DMS 273 (cell line): ENCODE results near the gene TRNT1.

Source experiments
- DNase-seq: peaks from one replicate; lab custom pipeline; 2025; ENCODE audit not compliant: unreplicated experiment; lab: John Stamatoyannopoulos, UW

Gene TRNT1

DNA sequence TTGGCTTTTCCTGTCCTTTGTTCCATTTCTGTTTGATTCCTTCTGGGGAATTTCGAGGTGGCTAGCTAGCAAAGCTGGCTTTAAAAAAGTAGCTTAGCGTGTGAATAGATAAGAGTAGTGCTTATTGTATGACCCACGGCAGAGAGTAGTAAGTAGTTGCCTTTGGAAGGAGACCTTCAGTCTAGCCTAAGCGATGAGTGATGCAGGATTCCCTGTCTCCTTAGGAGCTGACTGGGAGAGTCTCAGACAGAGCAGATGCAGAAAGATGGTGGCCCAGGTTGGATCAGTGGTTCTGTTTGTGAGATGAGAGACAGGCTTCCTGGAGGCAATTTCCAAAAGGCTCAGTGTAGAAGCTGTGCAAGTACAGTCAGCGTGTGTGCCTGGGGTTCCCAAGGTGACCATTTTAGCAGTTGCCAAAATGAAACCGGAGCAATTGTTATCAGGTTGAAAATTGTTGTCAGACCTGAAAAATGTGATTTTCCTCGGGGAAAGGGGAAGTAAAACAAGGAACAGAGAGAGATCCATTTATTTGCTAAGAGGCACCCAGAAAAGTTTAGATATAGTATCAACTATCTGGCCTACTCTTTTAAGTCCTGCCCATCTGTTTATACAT is 15.9 kb upstream of the TRNT1 start:
- no peak for DNase-seq

DNA sequence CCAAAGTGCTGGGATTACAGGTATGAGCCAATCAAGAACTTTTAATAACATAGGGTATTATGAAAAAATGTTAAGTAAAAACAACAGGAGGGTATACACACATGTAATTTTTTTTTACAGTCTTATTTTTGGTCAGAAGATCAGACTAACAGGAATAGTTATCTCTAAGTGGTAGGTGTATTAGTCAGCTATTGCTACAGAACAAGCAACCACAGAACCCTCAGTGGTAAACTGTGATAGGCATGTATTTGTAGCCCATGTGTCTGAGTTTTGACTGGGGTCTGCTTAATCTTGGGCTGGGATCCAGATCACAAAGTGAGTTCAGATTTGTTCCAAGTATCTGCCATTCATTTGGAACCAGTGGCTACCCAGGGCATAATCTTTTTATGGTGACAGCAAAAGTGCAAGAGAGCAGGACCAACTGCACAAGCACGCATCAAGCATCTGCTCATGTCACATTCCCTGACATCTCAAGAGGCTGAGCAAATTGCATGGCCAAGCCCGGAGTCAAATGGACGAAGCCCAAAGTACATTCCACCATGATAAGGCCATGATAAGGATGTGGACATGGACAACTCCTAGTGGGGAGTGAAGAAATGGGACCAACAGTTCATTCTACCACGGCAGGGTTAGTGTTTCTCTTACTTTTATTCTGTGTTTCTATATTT is 13.6 kb upstream of the TRNT1 start:
- DNase-seq = no peak

DNA sequence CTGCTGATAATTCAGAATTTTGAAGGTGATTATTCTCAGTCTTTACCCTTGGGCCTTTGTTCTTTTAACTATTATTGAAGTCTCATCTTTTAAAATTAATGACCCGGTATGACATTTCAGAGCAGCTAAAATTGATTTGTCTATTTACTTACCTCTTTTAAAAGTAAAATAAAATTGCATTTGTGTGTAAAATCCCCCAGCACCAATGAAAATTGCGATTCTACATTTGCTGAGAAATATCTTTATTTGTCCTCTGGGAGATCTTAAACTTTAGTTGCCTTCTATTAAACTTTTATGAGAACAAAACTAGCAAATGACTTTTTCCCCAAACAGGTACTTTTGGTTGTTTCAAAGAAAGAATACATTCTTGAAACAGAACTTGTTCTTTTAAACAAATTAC is 9.1 kb upstream of the TRNT1 start:
- no peak for DNase-seq

DNA sequence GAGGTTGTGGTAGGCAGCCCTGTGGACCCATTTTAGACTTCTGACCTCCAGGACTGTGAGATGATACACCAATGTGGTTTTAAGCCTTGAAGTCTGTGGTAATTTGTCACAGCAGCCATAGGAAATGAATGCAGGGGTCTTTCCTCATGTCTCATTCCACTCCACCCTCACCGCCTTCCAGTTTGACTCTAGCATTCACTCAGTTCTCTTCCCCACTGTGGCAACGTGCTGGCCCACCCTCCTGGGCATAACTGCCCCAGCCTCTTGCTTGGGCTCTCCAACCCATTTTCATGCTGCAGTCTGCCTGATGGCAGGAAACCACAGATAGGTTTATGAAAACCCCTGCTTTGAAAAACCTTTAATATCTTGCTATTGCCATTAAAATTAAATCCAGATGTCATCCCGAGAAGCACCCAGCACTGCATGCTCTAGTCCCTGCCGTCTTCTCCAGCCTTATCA is 7.3 kb upstream of the TRNT1 start:
- DNase-seq = no peak

DNA sequence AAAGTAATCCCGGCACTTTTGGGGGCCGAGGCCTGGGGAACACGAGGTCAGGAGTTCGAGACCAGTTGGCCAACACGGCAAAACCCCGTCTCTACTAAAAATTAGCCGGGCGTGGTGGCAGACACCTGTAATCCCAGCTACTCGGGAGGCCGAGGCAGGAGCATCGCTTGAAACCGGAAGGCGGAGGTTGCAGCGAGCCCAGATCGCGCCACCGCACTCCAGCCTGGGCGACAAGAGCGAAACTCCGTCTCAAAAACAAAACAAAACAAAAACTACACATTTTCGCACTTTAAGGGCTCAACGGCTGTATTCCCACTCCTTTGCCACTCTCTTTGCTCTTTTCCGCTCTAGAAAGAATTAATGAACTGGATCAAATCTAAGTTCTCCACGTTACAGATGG is 763 bp upstream of the TRNT1 start:
- no peak for DNase-seq

DNA sequence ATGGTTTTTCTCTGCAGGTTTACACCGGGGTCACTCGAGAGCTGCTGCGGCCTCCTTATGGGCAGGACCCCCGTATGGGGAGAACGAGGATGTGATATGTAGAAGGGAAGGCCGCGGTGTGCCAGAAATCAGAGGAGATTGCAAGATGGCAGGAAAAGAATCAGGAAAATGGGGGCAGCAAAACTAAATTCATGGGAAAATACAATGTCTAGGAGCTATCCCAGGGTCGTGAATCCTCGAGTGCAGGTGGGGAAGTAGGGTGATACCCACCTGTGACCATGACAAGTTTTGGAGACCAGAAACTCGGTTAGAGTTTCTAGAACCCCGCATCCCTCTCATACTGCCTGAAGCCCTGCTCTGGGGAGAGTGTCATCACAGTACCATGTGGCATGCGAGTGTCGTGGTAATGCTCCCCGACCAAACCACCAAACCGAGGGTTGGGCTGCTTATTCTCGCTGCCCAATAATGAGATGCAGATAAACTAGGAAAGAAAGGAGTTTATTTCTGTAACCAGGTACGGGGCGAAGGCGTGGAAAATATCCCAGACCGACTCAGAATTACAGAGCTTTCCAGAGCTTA is 781 bp downstream of the TRNT1 start:
- peak; percentile 20 for DNase-seq

DNA sequence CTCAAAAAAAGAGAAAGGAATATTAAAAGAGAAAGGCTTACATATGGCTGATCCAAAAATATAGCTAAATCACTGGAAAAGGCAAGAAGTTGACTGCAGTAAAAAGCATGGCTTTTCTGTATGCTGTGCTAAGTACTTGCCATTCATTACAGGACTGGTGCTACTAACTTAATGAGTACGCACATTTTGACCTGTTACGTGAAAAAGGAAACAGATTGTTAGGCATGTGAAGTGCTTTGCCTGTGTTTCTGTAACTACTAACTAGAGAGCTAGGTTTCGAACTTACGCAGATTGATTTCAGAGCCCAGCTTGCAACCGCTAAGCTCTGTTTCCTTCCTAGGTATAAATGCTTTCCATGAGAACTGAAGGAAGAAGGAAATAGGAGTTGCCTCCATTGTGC is 2.8 kb downstream of the TRNT1 start:
- no peak for DNase-seq

DNA sequence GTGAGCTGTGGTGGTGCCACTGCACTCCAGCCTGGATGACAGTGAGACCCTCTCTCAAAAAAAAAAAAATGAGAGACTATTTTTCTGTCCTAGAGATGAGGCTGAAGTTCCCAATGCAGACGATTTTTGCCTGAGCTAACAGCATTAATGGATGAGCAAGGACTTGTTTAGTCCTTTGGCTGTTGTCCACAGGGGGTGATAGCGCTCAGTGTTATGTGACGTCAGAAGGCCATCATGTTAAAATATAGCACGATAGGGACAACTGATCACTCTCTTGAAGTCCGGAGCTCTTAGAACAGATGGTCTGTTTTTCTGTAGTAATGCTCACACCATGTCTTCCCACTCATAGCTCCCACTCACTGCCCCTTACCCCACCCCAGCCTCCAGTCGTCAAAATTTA is 6.8 kb downstream of the TRNT1 start:
- DNase-seq = no peak

DNA sequence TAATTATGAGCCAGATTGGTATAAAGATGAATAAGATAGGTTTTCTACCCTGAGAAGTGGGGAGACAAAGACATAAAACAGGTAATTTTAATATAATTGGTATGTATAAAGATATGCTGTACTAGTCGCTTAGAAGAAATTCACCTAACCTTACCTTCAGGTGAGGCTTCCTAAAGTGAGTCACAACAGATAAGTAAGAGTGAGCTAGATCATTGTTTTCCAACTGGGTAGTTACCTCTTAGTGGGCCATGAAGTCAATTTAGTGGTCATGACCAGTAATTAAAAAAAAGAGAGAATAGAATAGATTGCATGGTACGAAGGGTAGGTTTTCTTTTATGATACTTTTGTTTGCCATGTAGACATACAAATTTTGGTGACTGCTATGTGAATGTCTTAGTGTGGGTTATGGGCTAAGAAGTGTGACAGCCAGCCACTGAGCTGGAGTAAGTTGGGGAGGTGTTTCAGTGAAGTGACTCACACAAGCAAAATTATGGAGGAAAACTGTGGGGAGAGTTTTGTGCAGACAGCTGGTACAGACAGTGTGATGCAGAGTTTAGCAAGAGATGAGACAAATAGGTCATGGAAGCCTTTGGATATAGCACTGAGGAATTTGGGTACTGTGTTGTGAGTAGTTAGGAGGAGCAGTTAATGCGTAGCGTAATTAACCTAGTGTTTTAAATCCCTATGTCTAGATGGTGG is 8.2 kb downstream of the TRNT1 start:
- no peak for DNase-seq

DNA sequence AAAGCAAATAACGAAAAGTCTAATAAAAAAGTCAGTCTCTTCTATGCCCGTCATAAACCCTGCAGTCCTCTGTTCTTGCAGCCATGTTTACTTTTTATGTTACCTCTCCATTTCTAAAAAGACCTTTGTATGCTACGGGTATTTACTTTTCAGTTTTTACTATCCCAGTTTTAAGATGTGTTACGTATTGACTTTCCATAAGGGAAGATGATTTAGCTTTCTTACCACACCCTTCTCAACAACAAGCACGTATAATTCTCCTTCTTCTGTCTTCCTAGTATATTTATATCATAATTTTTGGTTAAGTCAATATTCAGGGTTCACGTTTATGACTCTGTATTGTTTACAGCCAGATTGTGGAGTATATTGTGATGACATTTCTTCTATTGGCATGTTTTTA is 10.8 kb downstream of the TRNT1 start:
- DNase-seq = no peak

DNA sequence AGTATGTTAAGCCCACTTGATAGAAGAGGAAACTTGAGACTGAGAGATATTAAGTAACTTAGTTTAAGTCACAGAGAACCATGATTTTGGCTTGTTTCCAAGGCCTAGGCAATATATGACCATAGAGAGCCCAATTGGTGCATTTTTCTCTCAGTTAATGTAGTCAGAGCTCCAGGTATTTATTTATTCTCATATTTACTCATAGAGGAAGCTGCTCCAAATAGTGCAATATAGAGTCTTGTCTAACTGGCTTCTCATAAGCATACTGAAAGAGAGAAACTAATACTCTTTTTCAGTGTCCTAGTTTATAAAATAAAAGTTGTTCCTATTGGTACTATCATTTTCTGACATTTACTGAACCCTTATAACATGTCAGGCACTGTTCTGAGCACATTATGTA is 15.2 kb downstream of the TRNT1 start:
- DNase-seq = no peak

DNA sequence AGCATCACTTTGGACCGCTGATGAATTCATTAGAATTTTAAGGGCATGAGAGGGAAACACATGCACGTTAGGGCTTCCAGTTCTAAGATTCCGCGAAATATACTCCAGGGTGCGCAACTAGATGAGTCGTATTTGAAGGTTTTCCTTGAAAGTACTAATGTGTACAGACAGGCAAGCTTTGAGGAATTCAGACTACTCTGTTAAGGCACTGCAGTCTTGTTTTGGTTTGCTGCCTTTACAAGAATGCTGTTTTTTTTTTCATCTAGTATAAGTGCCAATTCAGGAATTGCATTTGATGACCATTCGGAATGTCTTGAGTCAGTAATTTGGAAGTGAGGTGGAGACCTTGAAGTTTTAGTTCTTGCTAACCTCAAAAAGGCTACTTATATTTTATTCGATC is 19.1 kb downstream of the TRNT1 start:
- no peak for DNase-seq

DNA sequence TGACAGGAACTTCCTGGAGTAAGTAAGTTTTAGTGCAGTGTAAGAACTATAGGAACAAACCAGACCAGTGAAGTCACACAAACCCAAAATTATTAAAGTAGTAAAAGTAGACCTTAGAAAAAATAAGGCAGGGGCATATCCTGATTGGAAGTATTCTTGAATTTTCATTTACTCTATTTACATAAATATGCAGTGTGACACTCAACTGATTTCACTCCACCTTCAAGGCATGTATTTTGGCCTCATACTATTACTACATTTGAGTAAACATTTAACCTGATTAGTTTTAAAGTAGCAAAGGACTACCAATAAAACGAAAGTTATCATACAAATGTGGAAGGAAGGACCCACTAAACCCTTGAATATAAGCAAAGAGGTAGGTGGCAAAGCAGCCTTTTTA is 22.8 kb downstream of the TRNT1 start:
- DNase-seq = no peak

DNA sequence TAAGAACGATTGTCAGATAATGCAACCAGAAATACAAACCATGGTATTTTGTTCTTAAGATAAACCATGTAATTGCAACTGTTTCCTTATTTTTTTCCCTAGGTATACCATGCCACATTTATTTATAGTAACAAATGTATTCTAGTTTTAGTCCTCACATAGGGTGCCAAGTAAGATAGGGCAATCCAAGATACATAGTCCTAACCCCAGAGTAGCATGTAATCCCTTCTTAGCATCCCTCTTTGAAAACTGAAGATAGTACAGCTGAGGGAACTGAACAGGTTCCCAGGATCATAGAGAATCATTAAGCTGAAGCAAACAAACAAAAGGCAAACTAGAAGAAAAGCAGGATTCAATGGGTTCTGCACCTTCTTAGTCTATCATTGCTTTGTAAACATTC is 24.8 kb downstream of the TRNT1 start:
- no peak for DNase-seq

DNA sequence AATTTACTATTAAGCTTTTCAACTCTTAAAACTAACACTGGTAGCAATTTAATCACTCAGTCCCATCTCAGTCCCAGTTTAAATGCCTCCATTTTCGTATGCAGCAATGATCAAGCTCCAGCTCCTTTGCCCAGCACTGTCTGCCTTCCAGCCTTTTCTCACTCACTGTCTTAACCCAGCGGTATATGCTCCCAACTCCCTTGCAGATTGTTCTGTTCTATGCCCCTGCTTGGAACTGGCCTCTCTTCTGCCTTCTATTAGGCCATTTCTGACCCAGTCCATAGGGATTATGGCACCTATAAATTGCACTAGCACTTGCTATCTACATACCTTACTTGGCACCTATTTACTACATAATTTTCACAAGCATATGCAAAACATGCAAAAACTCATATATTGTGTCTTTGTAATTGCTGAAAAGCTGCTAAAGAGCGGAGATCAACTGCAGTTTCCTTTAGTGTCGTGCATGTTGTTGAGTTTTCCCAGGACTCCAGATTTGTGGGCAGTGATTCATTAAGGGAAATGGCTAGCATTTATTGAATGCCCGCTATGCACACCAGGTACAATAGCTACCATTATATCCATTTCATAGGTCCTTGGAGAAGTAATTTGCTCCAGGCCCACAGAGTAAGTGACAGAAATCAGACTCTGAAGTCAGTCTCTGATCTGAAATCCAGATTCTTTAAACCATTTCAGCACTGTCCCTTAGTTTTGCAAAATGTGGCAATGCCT is 28.3 kb downstream of the TRNT1 start:
- DNase-seq = no peak

DNA sequence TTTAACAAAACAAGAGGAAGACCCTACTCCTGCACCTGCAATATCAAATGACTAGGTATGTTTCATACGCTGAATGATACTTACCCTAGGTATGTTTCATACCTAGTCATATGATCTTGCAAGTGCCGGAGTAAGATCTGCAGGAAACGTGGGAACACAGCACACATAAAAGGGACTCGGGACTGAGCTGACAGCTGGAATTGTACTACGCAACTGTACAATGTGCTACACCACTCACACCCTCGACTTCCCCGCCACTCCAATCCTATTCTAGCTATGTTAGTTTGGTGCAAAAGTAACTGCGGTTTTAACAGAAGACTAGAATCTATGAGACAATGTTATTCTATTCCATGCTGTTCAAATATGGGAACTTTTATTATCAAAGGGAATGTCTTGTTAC is 30.7 kb downstream of the TRNT1 start:
- DNase-seq = no peak

DNA sequence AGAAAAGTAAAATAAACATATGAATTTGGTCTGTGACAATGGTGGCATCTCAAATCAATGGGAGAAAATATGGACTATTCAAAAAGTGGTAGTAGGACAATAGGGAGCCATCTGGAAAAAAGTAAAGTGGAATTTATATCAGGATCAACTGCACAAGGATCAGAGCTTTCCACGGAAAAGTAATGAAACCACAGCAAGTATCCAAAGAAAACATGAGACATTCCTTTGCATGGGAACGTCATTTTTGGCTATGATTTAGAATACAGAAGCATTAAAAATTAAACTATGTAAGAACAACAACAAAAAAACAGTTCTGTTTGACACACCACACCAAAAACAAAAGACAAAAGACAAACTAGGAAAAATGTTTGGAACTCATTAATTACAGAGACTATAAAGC is 34.1 kb downstream of the TRNT1 start:
- DNase-seq = no peak

DNA sequence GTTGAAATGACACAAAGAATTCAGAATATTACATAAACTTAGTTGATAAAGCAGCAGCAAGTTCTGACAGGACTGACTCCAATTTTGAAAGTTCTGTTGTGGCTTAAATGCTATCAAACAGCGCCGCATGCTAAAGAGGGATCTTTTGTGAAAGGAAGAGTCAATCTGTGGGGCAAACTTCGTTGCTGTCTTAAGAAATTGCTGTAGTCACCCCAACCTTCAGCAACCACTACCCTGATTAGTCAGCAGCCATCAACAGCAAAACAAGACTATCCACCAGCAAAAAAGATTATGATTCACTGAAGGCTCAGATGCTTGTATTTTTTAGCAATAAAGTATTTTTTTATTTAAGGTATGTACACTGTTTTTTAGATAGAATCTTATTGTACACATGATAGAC is 38.5 kb downstream of the TRNT1 start:
- no peak for DNase-seq

DNA sequence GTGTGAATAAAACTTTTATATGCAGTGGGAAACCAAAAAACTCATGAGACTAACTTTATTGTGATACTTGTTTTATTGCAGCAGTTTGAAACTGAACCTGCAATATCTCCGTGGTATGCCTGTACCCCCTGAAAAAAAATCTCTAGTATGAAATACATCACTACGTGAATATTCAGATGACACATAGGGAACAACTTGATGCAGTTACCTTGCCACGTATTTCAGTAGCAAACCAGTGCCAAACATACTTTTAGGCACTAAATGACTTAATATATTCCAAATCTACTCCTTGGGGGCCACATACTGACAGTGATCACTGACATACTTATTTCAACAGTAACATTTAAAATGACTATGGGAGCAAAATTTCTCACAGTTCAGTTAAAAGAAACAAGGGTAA is 38.9 kb downstream of the TRNT1 start:
- DNase-seq = no peak

DNA sequence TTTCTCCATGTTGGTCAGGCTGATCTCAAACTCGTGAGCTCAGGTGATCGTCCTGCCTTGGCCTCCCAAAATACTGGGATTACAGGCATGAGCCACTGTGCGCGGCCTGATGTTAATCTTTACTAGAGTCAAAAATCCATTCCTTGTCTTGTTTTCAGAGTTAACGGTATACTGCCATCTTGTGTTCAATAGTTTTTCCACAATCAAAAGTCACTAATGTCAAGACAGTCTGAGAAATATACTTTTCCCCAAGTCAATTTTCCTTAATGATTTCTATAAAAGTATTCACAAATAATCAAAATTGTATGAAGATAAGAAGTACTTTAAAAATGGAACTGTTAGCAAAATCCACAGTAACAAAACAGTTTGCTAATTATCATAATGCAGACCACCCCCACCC is 44.3 kb downstream of the TRNT1 start:
- peak; percentile 17 for DNase-seq

DNA sequence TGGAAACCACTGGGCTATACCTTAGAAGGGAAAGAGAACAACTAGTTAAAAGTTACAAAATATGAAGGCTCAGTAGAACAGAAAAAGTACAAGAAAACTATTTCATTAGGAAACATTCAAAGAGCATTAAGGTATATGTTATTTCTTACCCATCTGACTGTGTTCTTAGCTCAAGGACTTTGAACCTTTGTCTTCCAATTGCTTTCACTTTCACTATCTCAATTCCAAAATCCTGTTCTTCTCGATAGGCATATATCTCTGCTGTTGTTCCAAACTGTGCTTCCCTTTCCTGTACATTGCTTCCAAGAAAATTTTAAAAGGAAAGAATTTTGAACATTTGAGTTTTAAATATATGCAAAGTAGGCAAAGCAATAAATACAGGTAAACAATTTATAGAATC is 45.9 kb downstream of the TRNT1 start:
- DNase-seq = no peak
